RWPE1 (cell line): Measurements from ENCODE around the gene APLN.

Experiments
- CTCF ChIA-PET: fragments of 350-600 bp; sonication (Branson Sonifier 250); formaldehyde crosslinking; extraction: SDS; loops from one replicate; lab custom pipeline; 2021; lab: Yijun Ruan, JAX
- POLR2A ChIA-PET: fragments of 400-600 bp; formaldehyde crosslinking; extraction: SDS; loops from one replicate; lab custom pipeline; 2020; ENCODE audit warnings: antibody characterized with exemption; ENCODE audit not compliant: low non-redundant PET; lab: Yijun Ruan, JAX
- DNase-seq: peaks from one replicate; pipeline ENCODE4 v3.0.0; 2012; ENCODE audit warnings: low spot score
- H3K27ac ChIP-seq: fragments of 450-650 bp; 2 replicates; pipeline ENCODE4 v1.5.1; 2017
- CTCF ChIP-seq: fragments of 450-650 bp; conservative IDR thresholded peaks from 2 replicates; pipeline ENCODE4 v1.5.1; 2017; ENCODE audit warnings: low read depth, mild to moderate bottlenecking

Gene APLN

GRCh38 chrX:129651756-129652564 lies 2.8 kb downstream of the APLN start:
- ChIA-PET POLR2A (no interaction called here), CTCF (no interaction called here)
- no peak for DNase-seq

GRCh38 chrX:129650821-129651510 lies 3.8 kb downstream of the APLN start:
- H3K27ac ChIP-seq = no peak overlapping the region
- POLR2A ChIA-PET = no interaction called here
- no peak for DNase-seq
- no peak for TF ChIP-seq CTCF
- CTCF ChIA-PET = no interaction called here

More at GRCh38 chrX:129651756-129652564, 2.8 kb downstream of the APLN start:
- no peak for TF ChIP-seq CTCF
- H3K27ac ChIP-seq = no peak overlapping the region

- TF ChIP-seq CTCF = no peak
- CTCF ChIA-PET = no interaction called here
- POLR2A ChIA-PET = no interaction called here
- no peak for DNase-seq
- no peak overlapping the region for H3K27ac ChIP-seq
Measured at GRCh38 chrX:129650183-129650689, 4.5 kb downstream of the APLN start.

- no peak for TF ChIP-seq CTCF
- CTCF ChIA-PET = no interaction called here
- no peak for DNase-seq
- H3K27ac ChIP-seq = no peak overlapping the region
- POLR2A ChIA-PET = no interaction called here
Measured at GRCh38 chrX:129649268-129650182, 5.2 kb downstream of the APLN start.

GRCh38 chrX:129648514-129649267 lies 6.1 kb downstream of the APLN start:
- POLR2A ChIA-PET = no interaction called here
- TF ChIP-seq CTCF = no peak
- CTCF ChIA-PET = no interaction called here
- no peak for DNase-seq
- no peak overlapping the region for H3K27ac ChIP-seq
